ENCODE results near the gene EOMES.

Gene EOMES

DNA sequence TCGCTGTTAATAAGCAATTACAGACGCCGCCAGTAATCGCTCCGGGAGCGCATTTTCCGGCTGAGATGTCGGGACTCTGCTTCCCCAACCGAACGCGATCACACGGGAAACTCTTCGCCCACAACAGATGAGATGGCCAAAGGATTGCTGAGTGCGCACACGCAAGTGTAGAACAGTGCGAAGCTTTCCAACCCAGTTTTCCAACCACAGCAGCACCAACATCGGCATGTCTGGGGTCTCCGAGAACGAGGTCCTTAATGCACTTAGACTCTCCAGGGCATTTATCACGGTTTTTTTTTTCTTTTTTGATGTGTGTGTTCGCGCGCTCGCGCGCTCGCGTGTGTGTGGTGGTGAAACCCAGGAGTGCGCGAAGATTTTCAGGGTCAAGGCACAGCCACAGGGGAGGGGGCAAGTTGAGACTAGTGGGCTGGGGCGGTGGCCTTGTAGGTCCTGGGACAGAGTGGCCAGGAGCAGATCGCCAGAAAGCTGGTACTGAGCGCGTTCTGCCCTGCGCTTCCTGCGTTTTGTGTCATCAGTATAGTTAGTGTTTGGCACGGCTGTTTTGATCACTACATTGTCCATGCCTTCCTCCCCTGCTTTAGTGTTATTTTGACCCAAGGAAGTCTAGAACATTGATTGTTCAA lies 1.8 kb upstream of the EOMES start:
- TF ChIP-seq, protein P1, sequence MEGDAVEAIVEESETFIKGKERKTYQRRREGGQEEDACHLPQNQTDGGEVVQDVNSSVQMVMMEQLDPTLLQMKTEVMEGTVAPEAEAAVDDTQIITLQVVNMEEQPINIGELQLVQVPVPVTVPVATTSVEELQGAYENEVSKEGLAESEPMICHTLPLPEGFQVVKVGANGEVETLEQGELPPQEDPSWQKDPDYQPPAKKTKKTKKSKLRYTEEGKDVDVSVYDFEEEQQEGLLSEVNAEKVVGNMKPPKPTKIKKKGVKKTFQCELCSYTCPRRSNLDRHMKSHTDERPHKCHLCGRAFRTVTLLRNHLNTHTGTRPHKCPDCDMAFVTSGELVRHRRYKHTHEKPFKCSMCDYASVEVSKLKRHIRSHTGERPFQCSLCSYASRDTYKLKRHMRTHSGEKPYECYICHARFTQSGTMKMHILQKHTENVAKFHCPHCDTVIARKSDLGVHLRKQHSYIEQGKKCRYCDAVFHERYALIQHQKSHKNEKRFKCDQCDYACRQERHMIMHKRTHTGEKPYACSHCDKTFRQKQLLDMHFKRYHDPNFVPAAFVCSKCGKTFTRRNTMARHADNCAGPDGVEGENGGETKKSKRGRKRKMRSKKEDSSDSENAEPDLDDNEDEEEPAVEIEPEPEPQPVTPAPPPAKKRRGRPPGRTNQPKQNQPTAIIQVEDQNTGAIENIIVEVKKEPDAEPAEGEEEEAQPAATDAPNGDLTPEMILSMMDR (IDR thresholded peaks at IDR 0.05; ENCODE audit: low read depth, low read length): no peak
- Histone ChIP-seq H3K9me3 (no peaks in the 10 kb centered on the region), H3K27me3 (peaks cover 67% of the 10 kb centered on the region), H3K4me1 (no peaks in the 10 kb centered on the region), H3K4me3 (ENCODE audit: low read depth, low read length) (no peak overlapping the region), H3K36me3 (no peaks in the 10 kb centered on the region)
- no peak for DNase-seq

DNA sequence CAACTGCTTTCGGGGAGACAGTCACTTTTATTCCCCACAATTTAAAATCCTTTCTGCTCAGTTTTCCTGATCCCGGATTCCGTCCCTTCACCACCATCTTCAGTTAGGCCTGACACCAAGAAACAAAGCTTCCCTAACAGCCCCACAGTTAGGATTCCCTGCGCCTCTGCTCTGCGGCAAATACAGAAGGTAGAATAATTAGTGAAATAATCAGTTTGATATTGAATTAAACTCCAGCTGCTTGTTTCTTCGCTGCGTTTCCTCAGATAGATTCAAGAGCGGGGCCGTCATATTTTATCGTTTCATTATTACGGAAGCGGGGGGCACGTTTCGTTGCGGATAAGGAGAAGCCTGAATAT lies 1.3 kb upstream of the EOMES start:
- Histone ChIP-seq H3K9me3 (no peaks in the 10 kb centered on the region), H3K36me3 (no peaks in the 10 kb centered on the region), H3K4me1 (no peaks in the 10 kb centered on the region), H3K4me3 (ENCODE audit: low read depth, low read length) (no peak overlapping the region), H3K27me3 (peaks cover 67% of the 10 kb centered on the region)
- TF ChIP-seq, protein P1 (IDR thresholded peaks at IDR 0.05; ENCODE audit: low read depth, low read length): no peak
- no peak for DNase-seq

GRCh38 chr3:27723001-27723445 lies 900 bp upstream of the EOMES start:
- TF ChIP-seq, protein P1 (IDR thresholded peaks at IDR 0.05; ENCODE audit: low read depth, low read length): no peak
- DNase-seq: no peak
- Histone ChIP-seq H3K4me3 (ENCODE audit: low read depth, low read length) (no peak overlapping the region), H3K27me3 (peaks cover 63% of the 10 kb centered on the region), H3K4me1 (no peaks in the 10 kb centered on the region), H3K9me3 (no peaks in the 10 kb centered on the region), H3K36me3 (no peaks in the 10 kb centered on the region)

- H3K4me1 ChIP-seq: no peaks in the 10 kb centered on the region
- no peak for DNase-seq
- peaks cover 63% of the 10 kb centered on the region for H3K27me3 ChIP-seq
Measured at GRCh38 chr3:27720899-27721716, 1.0 kb downstream of the EOMES start.

DNA sequence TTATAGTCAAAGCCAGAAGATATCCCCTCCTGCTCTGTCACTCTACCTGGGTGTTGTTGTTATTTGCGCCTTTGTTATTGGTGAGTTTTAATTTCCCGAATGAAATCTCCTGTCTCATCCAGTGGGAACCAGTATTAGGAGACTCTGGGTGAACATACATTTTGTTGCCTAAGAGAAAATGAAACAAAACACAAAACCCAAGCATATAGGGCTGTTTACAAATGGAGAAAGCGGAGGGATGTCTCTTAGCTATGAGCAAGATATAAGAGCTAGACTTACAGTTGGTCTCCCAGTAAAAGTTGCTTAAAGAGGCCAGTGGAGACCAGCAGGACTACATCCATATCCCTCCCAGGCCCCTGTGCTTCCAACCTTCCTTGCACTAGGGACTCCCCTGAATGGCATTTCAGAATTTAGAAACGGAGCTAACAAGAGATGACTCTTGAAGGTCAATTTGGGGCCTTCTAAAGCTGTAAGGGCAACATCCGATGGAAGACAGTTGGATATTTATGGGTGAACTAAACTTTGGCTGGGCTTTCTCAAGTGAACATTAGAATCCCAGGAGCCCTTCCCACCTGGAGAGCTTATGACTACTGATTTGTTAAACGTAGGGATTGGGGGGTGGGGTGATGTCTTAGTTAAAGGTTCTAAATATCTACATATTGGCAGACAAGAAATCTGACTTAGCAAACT lies 2.7 kb downstream of the EOMES start:
- Histone ChIP-seq H3K9me3 (no peaks in the 10 kb centered on the region), H3K36me3 (no peaks in the 10 kb centered on the region), H3K4me3 (ENCODE audit: low read depth, low read length) (no peak overlapping the region), H3K27me3 (peaks cover 67% of the 10 kb centered on the region), H3K4me1 (no peaks in the 10 kb centered on the region)
- TF ChIP-seq, protein P1 (IDR thresholded peaks at IDR 0.05; ENCODE audit: low read depth, low read length): no peak
- DNase-seq: no peak

More at GRCh38 chr3:27720899-27721716, 1.0 kb downstream of the EOMES start:
- H3K9me3 ChIP-seq: no peaks in the 10 kb centered on the region
- TF ChIP-seq, protein P1 (IDR thresholded peaks at IDR 0.05; ENCODE audit: low read depth, low read length): no peak; the same call in 1 of the 2 replicates
- H3K4me3 ChIP-seq (ENCODE audit: low read depth, low read length): peak overlapping the region; percentile 50
- no peaks in the 10 kb centered on the region for H3K36me3 ChIP-seq

All from BE2C (cell line).